NCI-H2029 treated with DMSO at 0.1 percent for 48 hours (cell line): ENCODE results near the gene CA9.

Experiments
- DNase-seq: peaks from one replicate; lab custom pipeline; 2025; lab: John Stamatoyannopoulos, UW

CA9 gene

DNA sequence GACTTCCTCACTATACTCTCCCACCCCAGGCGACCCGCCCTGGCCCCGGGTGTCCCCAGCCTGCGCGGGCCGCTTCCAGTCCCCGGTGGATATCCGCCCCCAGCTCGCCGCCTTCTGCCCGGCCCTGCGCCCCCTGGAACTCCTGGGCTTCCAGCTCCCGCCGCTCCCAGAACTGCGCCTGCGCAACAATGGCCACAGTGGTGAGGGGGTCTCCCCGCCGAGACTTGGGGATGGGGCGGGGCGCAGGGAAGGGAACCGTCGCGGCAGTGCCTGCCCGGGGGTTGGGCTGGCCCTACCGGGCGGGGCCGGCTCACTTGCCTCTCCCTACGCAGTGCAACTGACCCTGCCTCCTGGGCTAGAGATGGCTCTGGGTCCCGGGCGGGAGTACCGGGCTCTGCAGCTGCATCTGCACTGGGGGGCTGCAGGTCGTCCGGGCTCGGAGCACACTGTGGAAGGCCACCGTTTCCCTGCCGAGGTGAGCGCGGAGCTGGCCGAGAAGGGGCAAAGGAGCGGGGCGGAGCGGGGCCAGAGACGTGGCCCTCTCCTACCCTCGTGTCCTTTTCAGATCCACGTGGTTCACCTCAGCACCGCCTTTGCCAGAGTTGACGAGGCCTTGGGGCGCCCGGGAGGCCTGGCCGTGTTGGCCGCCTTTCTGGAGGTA is 2.1 kb downstream of the CA9 start:
- DNase-seq, result no peak

DNA sequence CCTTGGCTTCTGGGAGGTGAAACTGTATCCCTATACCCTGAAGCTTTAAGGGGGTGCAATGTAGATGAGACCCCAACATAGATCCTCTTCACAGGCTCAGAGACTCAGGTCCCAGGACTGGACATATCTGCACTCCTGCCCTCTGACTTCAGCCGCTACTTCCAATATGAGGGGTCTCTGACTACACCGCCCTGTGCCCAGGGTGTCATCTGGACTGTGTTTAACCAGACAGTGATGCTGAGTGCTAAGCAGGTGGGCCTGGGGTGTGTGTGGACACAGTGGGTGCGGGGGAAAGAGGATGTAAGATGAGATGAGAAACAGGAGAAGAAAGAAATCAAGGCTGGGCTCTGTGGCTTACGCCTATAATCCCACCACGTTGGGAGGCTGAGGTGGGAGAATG is 5.4 kb downstream of the CA9 start:
- no peak for DNase-seq

DNA sequence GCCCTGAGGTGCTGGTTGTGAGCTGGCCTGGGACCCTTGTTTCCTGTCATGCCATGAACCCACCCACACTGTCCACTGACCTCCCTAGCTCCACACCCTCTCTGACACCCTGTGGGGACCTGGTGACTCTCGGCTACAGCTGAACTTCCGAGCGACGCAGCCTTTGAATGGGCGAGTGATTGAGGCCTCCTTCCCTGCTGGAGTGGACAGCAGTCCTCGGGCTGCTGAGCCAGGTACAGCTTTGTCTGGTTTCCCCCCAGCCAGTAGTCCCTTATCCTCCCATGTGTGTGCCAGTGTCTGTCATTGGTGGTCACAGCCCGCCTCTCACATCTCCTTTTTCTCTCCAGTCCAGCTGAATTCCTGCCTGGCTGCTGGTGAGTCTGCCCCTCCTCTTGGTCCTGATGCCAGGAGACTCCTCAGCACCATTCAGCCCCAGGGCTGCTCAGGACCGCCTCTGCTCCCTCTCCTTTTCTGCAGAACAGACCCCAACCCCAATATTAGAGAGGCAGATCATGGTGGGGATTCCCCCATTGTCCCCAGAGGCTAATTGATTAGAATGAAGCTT is 6.1 kb downstream of the CA9 start:
- DNase-seq, result no peak

DNA sequence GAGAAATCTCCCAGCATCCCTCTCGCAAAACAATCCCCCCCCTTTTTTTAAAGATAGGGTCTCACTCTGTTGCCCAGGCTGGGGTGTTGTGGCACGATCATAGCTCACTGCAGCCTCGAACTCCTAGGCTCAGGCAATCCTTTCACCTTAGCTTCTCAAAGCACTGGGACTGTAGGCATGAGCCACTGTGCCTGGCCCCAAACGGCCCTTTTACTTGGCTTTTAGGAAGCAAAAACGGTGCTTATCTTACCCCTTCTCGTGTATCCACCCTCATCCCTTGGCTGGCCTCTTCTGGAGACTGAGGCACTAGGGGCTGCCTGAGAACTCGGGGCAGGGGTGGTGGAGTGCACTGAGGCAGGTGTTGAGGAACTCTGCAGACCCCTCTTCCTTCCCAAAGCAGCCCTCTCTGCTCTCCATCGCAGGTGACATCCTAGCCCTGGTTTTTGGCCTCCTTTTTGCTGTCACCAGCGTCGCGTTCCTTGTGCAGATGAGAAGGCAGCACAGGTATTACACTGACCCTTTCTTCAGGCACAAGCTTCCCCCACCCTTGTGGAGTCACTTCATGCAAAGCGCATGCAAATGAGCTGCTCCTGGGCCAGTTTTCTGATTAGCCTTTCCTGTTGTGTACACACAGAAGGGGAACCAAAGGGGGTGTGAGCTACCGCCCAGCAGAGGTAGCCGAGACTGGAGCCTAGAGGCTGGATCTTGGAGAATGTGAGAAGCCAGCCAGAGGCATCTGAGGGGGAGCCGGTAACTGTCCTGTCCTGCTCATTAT is 6.8 kb downstream of the CA9 start:
- no peak for DNase-seq

DNA sequence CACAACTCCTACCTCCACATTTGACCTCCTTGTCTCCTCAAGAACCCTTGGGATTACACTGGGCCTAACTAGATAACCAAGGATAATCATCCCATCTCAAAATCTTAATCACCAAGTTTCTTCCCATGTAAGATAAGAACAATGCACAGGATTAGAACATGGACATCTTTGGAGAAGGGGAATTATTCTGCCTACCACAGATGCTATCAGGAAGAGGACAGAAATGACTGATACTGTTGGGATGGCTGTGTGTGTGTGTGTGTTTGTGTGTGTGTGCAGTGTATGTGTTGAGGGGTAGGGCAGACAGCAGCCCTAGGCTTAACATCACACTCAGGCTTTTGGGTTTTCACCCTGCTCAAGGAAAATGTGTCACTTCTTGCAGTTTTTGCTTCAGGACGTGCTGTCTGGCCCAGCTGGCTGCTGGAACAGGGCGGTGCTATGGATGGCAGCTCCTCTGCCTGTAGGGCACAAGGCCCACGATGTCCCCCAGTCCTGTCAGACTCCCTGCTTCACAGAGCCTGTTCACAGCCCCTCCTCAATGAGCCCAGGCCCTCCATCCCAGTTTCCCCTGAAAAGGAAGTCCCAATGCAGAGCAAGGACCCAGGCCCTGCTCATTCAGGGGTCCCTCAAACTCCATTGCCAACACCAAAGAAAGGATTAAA is 7.7 kb downstream of the CA9 start:
- DNase-seq, result no peak

DNA sequence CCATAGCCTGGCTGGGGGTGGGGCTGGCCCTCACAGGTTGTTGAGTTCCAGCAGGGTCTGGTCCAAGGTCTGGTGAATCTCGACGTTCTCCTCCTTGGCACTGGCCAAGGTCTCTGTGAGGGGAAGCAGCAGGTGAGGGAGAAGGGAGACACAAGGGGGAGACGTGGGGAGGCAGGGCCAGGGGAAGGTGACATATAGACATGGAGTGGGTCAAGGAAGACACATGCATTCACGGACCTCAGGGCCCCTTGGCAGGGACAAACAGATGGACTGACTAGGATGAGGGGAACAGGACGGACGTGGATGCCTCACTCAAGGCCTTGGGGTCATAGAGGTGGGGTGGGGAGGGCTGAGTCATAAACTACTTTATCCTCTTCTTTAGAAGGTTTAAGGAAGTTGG is 8.3 kb downstream of the CA9 start:
- DNase-seq, result no peak

DNA sequence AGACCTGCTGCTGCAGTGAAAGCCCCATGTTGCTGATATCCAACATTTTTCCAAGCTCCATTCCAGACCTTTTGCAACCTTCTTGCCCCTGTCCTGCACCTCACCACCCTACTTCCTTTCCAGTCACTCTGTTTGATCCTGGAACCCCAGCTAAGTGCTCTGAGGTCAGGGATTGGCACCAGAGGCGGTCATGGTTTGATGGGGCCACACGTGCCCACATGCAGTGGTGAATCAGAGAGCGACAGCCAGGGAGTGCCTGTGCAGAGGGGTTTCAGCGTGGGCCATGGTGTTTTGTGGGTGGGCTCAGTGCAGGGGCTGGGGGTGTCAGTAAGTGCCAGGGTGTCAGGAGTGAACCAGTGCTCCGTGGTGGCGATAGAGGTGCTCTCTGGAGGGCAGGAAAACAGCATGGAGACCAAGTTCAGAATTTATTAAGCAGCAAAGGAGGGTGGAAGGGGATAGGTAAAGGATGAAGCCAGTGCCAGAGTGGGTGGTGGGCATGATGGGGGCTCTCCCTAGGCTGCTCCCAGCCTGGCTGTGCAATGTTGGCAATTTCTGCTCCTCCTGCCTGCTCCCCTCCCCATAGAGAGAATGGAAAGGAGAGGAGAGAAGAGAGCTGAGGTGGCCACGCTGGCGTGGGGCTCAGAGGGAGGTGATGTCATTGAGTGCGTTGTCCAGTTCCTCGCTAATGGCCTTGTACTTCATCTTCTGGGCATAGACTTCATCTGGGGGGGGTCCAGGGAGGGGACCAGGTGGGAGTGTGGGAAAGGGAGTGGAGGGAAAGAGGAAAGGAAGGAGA is 9.0 kb downstream of the CA9 start:
- no peak for DNase-seq

DNA sequence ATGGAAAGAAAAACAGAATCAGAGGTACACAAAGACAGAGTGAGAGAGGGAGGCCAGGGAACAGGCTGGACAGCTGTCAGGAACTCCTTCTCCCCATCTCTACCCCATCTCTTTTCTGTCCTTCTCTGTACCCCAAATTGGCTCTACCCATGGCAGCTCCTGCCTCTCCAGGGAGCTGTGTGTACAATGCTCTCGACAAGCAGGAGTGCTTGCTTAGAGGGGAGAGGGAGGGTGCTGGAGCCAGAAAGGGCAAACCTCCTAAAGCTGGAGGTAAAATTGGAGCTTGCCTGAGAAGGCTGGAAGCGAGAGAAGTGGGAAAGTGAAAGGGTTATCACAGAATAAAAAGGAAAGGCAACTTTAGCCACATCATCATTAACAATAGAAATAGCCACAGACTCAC is 9.6 kb downstream of the CA9 start:
- no peak for DNase-seq

DNA sequence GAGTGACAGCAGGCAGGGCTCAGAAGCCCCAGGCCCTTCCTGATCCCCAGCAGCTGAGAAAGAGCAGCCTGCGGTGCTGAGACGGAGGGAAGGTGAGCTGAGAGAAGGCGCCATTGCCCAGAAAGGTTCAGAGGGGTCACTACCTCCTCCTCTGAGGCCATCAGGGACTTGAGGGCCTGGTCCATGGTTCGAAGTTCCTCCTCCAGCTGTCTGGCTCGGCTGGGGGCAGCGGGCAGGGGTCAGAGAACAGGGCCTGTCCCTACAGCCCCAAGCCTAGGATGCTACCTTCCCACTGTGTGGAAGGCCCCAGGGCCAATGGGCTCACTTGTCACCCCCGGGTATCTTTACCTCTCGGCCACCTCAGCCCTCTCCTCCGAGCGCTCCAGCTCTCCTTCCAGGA is 11.2 kb downstream of the CA9 start:
- DNase-seq, result no peak

DNA sequence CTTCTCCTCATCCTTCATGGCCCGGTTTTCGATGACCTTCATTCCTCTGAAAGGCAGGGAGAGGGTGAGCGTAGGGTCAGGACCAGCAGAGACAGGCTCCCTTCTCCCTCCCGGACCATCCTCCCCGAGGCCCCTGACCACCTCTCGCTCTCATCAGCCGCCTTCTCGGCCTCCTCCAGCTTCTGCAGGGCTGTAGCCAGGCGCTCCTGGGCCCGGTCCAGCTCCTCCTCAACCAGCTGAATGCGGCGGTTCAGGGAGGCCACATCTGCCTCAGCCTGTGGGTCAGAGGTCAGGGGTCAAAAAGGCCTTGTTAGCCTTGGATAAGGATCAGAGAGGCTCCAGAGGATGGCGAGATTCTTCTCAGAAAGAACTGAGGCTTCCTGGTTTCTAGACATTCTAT is 11.8 kb downstream of the CA9 start:
- DNase-seq, result no peak

DNA sequence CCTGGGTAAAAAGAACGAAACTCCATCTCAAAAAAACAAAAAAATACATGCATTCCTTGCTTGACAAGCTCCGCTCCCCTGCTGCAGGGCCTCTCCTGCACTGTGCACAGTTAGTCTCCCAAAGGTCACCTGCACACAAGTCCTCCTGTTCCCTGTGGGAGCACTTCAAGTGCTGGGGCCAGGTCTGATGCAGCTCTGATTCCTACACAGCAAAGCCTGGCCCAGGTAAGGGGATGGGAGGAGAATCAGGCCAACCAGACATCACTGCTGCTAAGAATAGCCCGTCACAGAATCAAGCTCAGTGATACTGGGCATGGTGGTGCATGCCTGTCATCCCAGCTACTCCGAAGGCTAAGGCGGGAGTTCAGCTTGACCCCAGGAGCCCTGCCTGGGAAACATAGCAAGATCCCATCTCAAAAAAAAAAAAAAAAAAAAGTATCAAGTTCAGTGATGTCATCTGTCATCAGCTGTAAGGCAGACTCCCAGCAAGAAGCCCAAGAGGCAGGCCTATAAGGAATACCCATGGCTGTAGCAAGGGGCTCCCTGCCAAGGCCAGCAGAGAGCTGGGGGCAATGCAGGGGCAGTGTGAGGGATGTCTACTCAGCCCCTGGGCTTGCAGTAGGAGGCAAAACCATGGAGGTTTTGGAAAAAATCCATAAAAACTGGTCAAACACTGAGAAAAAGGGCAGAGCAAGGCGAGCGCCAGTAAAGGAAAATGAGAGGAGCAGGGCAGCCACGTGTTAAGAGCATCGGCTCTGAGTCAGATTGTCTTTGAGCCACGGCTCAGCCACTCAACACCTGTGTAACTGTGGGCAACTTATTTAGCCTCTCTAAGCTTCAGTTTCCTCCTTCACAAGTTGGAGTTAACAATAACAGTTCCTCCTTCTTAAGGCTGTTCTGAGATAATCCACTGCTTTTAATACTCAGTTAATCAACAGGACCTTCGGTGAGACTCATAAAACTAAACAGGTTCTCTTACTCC is 12.8 kb downstream of the CA9 start:
- DNase-seq, result no peak

DNA sequence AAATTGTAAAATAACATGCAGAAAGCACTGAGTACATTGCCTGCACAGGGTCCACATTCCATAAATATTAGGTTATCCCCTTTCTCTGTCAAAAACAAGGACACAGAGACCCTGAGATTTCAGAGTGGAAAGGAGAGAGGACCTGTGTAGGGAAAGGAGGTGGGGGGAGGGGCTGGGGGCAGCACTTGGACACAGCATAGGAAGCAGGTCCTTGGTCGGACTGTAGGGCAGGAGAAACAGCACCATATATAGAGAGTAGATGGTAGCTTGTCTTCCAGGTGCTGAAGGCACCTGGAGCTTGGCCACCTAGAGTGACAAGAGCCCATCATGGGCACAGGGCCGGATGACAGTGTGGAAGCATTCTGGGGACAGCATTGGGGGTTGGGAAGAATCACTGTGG is 13.6 kb downstream of the CA9 start:
- no peak for DNase-seq

DNA sequence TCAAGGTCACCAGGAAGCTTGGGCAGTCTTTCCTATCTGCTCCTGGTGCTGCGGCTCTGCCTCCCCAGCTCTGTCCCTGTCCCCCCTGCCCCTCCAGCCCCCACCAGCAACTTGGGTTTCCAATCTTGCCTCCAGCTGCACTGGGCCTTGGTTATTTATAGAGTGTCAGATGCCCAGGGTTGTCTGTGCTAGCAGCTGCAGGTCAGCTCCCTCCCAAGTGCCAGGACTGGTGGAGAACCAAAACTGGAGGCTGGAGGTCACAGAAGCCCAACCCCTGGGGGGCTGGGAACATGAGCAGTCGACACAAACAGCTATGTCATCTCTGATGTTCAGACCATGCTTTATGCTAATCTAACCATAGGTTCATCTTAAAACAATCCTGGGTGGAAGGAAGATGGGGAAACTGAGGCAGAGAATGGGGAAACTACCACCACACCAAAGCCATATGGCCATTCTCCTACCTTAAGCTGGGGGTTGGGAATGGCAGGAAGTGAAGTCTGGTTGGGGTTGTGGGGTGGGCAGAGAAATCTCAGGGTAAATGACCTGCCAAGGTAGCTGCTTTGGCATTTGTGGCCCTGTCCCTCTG is 14.3 kb downstream of the CA9 start:
- DNase-seq, result no peak

DNA sequence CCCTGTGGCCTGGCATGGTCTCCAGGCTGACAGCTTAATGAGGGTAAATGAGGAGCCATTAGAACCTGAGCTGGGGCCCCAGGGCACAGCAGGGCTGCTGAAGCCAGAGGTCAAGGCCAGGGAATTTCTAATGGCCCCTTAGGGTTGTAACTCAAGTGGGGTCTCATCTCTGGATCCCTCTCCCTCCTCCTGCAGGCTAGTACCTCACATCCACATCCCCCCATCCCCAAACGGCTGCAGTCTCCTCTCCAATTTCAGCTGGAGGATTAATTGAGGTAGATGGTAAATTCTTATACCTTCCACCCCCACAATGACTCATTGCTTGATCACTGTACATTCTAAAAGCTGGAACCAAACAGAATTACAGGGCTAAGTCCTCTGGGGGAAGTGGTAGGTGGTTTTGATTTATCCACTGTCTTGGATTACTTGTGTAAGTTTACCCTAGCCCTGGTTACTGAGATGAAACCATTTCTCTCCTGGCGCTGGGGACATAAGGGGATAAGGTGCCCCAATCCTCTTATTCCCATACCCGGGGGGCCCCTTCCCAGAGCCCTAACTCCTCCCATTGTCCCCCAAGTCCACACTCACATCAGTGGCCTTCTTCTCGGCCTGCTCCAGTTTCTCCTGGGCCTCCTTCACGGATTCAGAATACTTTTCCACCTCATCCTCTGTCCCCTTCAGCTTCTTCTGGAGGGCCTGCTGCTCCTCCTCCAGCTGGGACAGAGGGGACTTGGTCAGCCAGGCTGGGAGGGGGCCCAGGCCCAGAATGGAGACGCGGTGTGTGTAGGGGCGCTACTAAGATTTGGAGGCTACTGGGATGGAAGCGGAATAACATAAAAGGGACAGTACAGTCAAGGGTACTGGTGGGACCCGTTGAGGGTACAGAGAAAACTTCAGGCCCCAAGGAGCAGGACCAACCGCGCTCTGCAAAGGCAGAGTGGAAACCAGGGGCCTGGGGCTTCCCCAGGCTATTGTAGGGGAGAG is 15.1 kb downstream of the CA9 start:
- DNase-seq, result no peak

DNA sequence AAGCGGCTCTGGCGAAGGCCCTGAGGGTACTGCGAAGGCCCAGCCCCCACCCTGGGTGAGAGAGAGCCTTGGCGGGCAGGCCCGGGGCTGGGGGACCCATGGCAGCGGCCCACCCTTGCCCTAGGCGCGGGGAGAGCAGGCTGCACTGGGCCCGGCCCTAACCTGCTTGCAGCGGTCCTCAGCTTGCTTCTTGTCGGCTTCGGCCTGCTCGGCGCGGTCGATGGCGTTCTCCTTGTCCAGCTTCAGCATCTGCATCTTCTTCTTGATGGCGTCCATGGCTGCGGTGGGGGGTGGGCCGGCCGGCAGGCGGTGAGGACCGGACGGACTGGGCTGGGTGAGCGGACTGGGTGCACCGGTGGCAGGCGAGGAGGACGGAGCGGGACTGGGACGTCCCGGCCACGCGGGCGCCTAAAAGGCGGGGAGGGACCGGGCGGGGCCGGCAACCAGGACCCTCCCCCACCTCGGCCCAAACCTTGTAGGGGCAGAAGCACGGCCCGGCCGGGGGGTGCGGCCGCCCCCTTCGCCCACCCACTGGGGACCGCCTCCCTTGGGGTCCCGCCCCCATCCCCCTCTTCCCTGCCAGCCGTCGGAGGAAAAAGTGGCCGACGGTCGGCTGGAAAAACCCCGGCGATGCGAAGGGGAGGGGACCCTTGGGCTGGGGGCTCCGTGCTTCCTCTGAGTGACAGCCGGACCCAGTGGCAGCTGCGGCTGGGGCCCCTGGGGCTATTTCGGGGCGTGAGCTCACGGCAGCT is 16.0 kb downstream of the CA9 start, which contains the start of gene TPM2:
Gene TPM2, minus strand, starts transcription at position 384 of the 752 bp plus-strand sequence. Its CDS starts 108 bp downstream, at position 276.
- no peak for DNase-seq

DNA sequence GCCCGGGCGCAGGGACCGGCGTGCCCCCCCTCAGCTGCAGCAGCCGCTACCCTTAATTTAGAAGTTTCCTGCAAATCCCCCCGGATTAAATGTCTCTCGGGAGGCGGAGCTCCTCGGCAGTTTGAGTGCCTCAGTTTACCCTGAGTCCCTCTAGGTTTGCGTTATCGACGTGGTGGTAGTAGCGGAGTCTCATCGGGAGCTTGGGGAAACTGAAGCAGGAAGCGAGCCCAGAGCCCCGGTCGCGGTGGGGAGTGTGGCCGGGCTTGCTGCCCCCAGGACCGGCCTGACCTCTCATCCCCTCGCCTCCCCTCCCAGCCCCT is 16.5 kb downstream of the CA9 start:
- DNase-seq, result no peak

DNA sequence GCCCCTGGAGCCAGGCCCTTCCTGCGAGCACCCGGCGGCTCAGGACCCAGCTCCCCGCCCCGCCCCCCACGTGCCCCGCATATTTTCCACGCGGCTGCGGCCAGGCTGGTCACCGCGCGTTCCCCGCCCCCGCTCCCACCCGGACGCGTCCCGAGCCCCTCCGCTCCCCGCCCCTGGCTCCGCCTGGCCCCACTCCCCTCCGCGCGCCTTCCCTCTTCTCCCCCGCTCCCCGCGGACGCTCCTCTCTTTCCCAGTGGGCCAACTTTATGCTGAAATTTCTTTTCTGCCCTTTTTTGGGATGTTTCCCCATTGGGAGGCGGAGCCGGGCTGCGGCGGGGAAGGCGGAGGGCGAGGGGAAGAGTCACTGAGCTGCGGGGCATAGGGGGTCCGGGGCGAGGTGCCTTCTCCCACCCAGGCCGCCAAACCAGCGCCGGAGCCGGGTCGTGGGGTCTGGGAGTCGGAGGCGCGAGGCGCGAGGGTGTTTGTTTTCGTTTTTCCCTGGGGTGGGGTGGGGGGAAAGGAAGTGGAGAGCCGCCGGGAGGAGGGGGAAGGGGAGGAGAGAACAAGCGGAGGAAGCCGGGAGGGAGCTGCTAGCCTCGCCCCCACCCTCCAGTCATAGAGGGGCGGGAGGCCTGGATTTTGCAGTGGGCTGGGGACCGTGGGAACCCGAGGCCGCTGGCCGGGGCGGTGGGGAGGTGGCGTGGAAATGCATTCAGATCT is 17.0 kb downstream of the CA9 start:
- DNase-seq, result no peak

DNA sequence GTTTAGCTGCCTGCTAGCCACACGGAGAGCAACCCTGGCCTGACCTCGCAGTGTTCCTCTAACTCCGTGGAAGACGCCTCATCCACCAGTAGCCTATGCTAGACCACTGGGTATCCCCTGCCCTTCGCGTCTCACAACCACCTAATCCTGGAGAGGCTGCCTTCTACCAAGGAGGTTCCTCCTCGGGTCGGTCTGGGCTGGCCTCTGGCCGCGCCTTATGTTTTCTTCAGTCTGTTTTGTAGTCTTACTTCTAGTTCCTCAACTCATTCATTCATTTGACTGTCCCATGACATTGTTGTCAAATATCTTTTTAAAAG is 17.6 kb downstream of the CA9 start:
- DNase-seq, result no peak
